ENCODE results near the gene DDRGK1.

Gene DDRGK1

DNA sequence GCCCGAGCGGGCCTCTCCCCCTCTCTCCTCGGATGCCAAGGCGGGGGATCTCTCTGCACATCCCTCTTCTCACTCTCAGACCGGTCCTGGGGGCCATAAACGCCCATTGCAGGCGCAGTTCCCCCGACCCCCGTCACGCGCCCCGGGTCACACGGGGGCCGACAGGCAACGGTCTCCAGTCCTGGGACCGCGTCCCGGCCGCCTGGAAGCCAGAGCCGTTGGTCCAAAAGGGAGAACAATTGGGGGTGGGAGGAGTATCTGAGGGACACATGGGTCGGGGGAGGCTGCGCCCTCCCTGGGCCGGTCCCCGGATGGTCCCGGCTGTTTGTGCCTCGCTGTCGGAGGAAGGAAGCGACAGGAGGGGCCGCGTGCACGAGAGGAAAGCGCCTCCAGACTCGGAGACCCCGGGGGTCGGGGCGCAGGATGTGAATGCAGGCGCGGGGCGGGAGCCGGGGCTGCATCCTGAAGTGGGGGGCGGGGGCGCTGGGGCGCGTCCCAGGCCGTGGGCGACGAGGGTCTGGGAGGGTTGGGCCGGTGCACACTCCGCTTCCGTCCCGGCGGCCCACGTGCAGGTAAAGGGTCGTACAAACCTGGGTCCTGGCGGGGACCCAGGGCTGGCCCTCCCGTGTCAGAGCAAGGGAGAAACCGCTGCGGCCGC, 33.6 kb upstream of the DDRGK1 start:
- Mint-ChIP-seq H3K27me3 (ENCODE audit: low read depth) (peaks cover 83% of the 10 kb centered on the region), H3K9me3 (no peaks in the 10 kb centered on the region), H3K4me3 (peak overlapping the region; percentile 63 to 76 (median 68)), H3K4me1 (peaks cover 7% of the 10 kb centered on the region), H3K27ac (no peak overlapping the region), H3K36me3 (ENCODE audit: low read depth) (no peaks in the 10 kb centered on the region)
- TF ChIP-seq, protein P1, sequence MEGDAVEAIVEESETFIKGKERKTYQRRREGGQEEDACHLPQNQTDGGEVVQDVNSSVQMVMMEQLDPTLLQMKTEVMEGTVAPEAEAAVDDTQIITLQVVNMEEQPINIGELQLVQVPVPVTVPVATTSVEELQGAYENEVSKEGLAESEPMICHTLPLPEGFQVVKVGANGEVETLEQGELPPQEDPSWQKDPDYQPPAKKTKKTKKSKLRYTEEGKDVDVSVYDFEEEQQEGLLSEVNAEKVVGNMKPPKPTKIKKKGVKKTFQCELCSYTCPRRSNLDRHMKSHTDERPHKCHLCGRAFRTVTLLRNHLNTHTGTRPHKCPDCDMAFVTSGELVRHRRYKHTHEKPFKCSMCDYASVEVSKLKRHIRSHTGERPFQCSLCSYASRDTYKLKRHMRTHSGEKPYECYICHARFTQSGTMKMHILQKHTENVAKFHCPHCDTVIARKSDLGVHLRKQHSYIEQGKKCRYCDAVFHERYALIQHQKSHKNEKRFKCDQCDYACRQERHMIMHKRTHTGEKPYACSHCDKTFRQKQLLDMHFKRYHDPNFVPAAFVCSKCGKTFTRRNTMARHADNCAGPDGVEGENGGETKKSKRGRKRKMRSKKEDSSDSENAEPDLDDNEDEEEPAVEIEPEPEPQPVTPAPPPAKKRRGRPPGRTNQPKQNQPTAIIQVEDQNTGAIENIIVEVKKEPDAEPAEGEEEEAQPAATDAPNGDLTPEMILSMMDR (IDR thresholded peaks at IDR 0.05; ENCODE audit: unreplicated experiment in 3 of 3): no peak

GRCh38 chr20:3237011-3237957, 32.8 kb upstream of the DDRGK1 start:
- Mint-ChIP-seq H3K9me3 (no peaks in the 10 kb centered on the region), H3K4me1 (peaks cover 7% of the 10 kb centered on the region), H3K36me3 (ENCODE audit: low read depth) (no peaks in the 10 kb centered on the region), H3K27me3 (ENCODE audit: low read depth) (peaks cover 79% of the 10 kb centered on the region), H3K27ac (no peak overlapping the region), H3K4me3 (peak overlapping the region; percentile 63 to 80 (median 67))
- TF ChIP-seq, protein P1 (IDR thresholded peaks at IDR 0.05; ENCODE audit: unreplicated experiment in 3 of 3): no peak

DNA sequence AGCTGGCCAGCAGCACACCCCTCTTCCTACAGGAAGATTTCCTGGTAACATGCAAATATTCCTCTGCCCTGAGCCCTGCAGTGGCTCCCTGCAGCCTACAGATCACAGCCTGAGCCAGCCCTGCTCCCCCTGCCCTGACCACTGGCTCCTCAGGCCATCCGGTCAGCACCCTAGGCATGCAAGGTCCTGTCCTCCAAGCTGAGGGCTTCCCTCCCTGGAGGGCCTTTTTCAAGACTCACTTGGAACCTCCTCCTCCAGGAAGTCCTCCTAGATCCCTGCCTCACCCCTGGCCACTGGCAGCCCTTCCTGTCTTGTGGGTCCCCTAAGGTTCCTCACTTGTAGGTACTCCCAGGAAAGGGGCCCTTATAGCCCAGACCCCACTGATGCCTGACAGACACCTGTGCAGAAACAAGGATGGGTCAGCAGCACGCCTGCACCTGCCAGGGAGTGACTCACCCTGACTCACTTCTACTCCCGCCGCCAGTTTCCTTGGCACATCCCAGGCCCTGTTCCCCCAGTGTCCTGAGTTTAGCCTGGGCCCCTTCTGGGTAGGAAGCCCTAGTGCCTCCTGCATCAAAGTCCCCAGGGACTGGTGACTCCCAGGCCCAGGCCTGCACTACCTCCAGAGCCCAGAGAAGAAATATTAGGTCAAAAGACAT, 31.3 kb upstream of the DDRGK1 start:
- H3K4me3 Mint-ChIP-seq: peak overlapping the region in 2 of 3 experiments; percentile 21 to 49
- no peaks in the 10 kb centered on the region for H3K9me3 Mint-ChIP-seq
- TF ChIP-seq, protein P1 (IDR thresholded peaks at IDR 0.05; ENCODE audit: unreplicated experiment in 3 of 3): no peak
- H3K27me3 Mint-ChIP-seq (ENCODE audit: low read depth): peaks cover 64% of the 10 kb centered on the region
- H3K36me3 Mint-ChIP-seq (ENCODE audit: low read depth): no peaks in the 10 kb centered on the region
- H3K4me1 Mint-ChIP-seq: peaks cover 7% of the 10 kb centered on the region
- no peak overlapping the region for H3K27ac Mint-ChIP-seq

- peaks cover 49% of the 10 kb centered on the region for H3K27me3 Mint-ChIP-seq (ENCODE audit: low read depth)
- H3K4me3 Mint-ChIP-seq: no peak overlapping the region
- TF ChIP-seq, protein P1 (IDR thresholded peaks at IDR 0.05; ENCODE audit: unreplicated experiment in 3 of 3): no peak
- H3K9me3 Mint-ChIP-seq: no peaks in the 10 kb centered on the region
- H3K4me1 Mint-ChIP-seq: no peaks in the 10 kb centered on the region
- H3K27ac Mint-ChIP-seq: no peak overlapping the region
- no peaks in the 10 kb centered on the region for H3K36me3 Mint-ChIP-seq (ENCODE audit: low read depth)
These were observed 29.6 kb upstream of the DDRGK1 start for GRCh38 chr20:3233991-3234498.

GRCh38 chr20:3233131-3233990, 28.9 kb upstream of the DDRGK1 start:
- TF ChIP-seq, protein P1 (IDR thresholded peaks at IDR 0.05; ENCODE audit: unreplicated experiment in 3 of 3): no peak
- Mint-ChIP-seq H3K4me1 (no peaks in the 10 kb centered on the region), H3K9me3 (no peaks in the 10 kb centered on the region), H3K4me3 (no peak overlapping the region), H3K27ac (no peak overlapping the region), H3K36me3 (ENCODE audit: low read depth) (no peaks in the 10 kb centered on the region), H3K27me3 (ENCODE audit: low read depth) (peaks cover 44% of the 10 kb centered on the region)
